Measurements from ENCODE around the gene ADAMTS17. TPM values are rescaled to one million over a fixed set of nuclear protein-coding genes. Genes with fewer than 3 reads are reported as not detected.

ADAMTS17 gene
- total RNA-seq, 1 experiment from 2014 or later: 0.16 TPM

GRCh38 chr15:100134586-100134985 is 207.2 kb downstream of the ADAMTS17 start:
- DNase-seq (ENCODE audit: low spot score): no peak

- no peak for DNase-seq (ENCODE audit: low spot score)
Observed at GRCh38 chr15:100134089-100134583, 207.6 kb downstream of the ADAMTS17 start.

GRCh38 chr15:100133001-100133400 is 208.8 kb downstream of the ADAMTS17 start:
- DNase-seq (ENCODE audit: low spot score): no peak

GRCh38 chr15:100132309-100132708 is 209.5 kb downstream of the ADAMTS17 start:
- no peak for DNase-seq (ENCODE audit: low spot score)

GRCh38 chr15:100131321-100132224 is 210.2 kb downstream of the ADAMTS17 start:
- DNase-seq (ENCODE audit: low spot score): no peak

- DNase-seq (ENCODE audit: low spot score): no peak
Observed at GRCh38 chr15:100129677-100130076, 212.1 kb downstream of the ADAMTS17 start.

- no peak for DNase-seq (ENCODE audit: low spot score)
Observed at GRCh38 chr15:100125401-100126191, 216.2 kb downstream of the ADAMTS17 start.

- no peak for DNase-seq (ENCODE audit: low spot score)
Observed at GRCh38 chr15:100124936-100125335, 216.8 kb downstream of the ADAMTS17 start.

- DNase-seq (ENCODE audit: low spot score): no peak
Observed at GRCh38 chr15:100124361-100124760, 217.4 kb downstream of the ADAMTS17 start.

GRCh38 chr15:100123611-100124010 is 218.2 kb downstream of the ADAMTS17 start:
- DNase-seq (ENCODE audit: low spot score): peak; percentile 25

GRCh38 chr15:100121285-100121684 is 220.5 kb downstream of the ADAMTS17 start:
- no peak for DNase-seq (ENCODE audit: low spot score)

GRCh38 chr15:100120111-100120510 is 221.7 kb downstream of the ADAMTS17 start:
- DNase-seq (ENCODE audit: low spot score): no peak

GRCh38 chr15:100118546-100118945 is 223.2 kb downstream of the ADAMTS17 start:
- no peak for DNase-seq (ENCODE audit: low spot score)

GRCh38 chr15:100116416-100117190 is 225.2 kb downstream of the ADAMTS17 start:
- DNase-seq (ENCODE audit: low spot score): no peak

GRCh38 chr15:100115711-100116090 is 226.1 kb downstream of the ADAMTS17 start:
- DNase-seq (ENCODE audit: low spot score): peak; percentile 63

GRCh38 chr15:100115066-100115710 is 226.6 kb downstream of the ADAMTS17 start:
- no peak for DNase-seq (ENCODE audit: low spot score)

GRCh38 chr15:100114571-100114970 is 227.2 kb downstream of the ADAMTS17 start:
- peak; percentile 77 for DNase-seq (ENCODE audit: low spot score)

- DNase-seq (ENCODE audit: low spot score): peak; percentile 79
Observed at GRCh38 chr15:100114100-100114499, 227.7 kb downstream of the ADAMTS17 start.

GRCh38 chr15:100113351-100114080 is 228.3 kb downstream of the ADAMTS17 start:
- DNase-seq (ENCODE audit: low spot score): no peak

GRCh38 chr15:100112636-100113305 is 229.0 kb downstream of the ADAMTS17 start:
- no peak for DNase-seq (ENCODE audit: low spot score)

Measured in A172 (cell line).